ENCODE results near the gene SNAP47. TPM values are rescaled to one million over a fixed set of nuclear protein-coding genes. Genes with fewer than 3 reads are reported as not detected.
A peak's percentile ranks its signal among the peaks of the same experiment; 100 is the strongest.

SNAP47 gene
- polyA plus RNA-seq, 1 donor from 2014 or later = 56.0 TPM

DNA sequence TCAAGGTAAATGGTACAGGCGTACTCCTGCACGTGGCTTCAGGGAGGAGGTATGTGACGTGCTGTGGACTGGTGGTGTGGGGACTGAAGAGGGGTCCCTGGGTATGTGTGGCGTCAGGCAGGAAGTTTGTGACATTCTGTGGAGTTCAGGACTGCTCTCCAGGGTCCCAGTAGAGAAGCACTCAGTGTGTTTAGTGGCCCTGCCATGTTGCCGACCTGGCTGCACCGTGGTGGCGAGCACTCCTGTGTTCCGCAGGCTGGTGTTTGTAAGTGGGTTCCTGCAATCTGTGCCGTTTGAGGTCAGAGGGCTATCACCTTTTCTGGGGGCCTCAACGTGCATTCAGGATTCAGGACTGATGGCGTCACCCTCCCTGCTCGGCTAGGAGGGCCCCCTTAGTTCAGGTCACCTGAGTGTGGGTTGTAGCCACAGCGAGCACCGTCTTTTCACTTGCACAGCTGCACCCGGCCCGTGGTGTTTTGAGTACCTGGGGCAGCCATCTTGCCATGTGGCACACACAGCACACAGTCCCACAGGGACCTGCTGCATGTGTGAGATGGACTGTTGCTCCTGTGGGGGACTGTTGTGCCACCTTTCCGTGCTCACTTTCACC, 26.5 kb downstream of the SNAP47 start:
- Histone ChIP-seq H3K9me2 (ENCODE audit: insufficient read depth, low read length) (no peaks in the 10 kb centered on the region), H3K27ac (ENCODE audit: low read length) (no peak overlapping the region), H3K4me3 (ENCODE audit: low read length) (no peak overlapping the region), H3K9me3 (ENCODE audit: low read length) (no peaks in the 10 kb centered on the region), H3K79me2 (replicated peaks; ENCODE audit: insufficient read depth, low read length) (no peaks in the 10 kb centered on the region), H3F3A (ENCODE audit: insufficient read depth, low read length, poor library complexity, severe bottlenecking) (no peaks in the 10 kb centered on the region), H4K20me1 (ENCODE audit: insufficient read depth) (no peaks in the 10 kb centered on the region), H3K36me3 (ENCODE audit: insufficient read depth, low read length) (no peaks in the 10 kb centered on the region), H3K9ac (ENCODE audit: low read length) (no peak overlapping the region), H3K4me2 (ENCODE audit: low read length) (no peak overlapping the region), H3K27me3 (ENCODE audit: insufficient read depth, low read depth, low read length) (no peaks in the 10 kb centered on the region), H2AFZ (ENCODE audit: low read depth, low read length) (no peak overlapping the region)
- TF ChIP-seq SMC3 (conservative IDR thresholded peaks at IDR 0.05; ENCODE audit: poor library complexity) (no peak), MXI1 (conservative IDR thresholded peaks at IDR 0.05; ENCODE audit: poor library complexity, severe bottlenecking) (no peak), EP300 (conservative IDR thresholded peaks at IDR 0.05; ENCODE audit: poor library complexity, severe bottlenecking) (no peak), EZH2 (IDR thresholded peaks at IDR 0.05; ENCODE audit: borderline replicate concordance, insufficient read depth, low read length, poor library complexity, severe bottlenecking) (no peak), TAF1 (IDR thresholded peaks at IDR 0.05; ENCODE audit: low read depth) (no peak), RAD21 (conservative IDR thresholded peaks at IDR 0.05) (no peak), POLR2AphosphoS5 (IDR thresholded peaks at IDR 0.05) (no peak)
- TF ChIP-seq, protein P1, sequence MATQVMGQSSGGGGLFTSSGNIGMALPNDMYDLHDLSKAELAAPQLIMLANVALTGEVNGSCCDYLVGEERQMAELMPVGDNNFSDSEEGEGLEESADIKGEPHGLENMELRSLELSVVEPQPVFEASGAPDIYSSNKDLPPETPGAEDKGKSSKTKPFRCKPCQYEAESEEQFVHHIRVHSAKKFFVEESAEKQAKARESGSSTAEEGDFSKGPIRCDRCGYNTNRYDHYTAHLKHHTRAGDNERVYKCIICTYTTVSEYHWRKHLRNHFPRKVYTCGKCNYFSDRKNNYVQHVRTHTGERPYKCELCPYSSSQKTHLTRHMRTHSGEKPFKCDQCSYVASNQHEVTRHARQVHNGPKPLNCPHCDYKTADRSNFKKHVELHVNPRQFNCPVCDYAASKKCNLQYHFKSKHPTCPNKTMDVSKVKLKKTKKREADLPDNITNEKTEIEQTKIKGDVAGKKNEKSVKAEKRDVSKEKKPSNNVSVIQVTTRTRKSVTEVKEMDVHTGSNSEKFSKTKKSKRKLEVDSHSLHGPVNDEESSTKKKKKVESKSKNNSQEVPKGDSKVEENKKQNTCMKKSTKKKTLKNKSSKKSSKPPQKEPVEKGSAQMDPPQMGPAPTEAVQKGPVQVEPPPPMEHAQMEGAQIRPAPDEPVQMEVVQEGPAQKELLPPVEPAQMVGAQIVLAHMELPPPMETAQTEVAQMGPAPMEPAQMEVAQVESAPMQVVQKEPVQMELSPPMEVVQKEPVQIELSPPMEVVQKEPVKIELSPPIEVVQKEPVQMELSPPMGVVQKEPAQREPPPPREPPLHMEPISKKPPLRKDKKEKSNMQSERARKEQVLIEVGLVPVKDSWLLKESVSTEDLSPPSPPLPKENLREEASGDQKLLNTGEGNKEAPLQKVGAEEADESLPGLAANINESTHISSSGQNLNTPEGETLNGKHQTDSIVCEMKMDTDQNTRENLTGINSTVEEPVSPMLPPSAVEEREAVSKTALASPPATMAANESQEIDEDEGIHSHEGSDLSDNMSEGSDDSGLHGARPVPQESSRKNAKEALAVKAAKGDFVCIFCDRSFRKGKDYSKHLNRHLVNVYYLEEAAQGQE (IDR thresholded peaks at IDR 0.05; ENCODE audit: borderline replicate concordance) = no peak
- TF ChIP-seq, protein P2, sequence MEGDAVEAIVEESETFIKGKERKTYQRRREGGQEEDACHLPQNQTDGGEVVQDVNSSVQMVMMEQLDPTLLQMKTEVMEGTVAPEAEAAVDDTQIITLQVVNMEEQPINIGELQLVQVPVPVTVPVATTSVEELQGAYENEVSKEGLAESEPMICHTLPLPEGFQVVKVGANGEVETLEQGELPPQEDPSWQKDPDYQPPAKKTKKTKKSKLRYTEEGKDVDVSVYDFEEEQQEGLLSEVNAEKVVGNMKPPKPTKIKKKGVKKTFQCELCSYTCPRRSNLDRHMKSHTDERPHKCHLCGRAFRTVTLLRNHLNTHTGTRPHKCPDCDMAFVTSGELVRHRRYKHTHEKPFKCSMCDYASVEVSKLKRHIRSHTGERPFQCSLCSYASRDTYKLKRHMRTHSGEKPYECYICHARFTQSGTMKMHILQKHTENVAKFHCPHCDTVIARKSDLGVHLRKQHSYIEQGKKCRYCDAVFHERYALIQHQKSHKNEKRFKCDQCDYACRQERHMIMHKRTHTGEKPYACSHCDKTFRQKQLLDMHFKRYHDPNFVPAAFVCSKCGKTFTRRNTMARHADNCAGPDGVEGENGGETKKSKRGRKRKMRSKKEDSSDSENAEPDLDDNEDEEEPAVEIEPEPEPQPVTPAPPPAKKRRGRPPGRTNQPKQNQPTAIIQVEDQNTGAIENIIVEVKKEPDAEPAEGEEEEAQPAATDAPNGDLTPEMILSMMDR (IDR thresholded peaks at IDR 0.05; ENCODE audit: poor library complexity, severe bottlenecking) = no peak

GRCh38 chr1:227762231-227762911, 27.1 kb downstream of the SNAP47 start:
- no peaks in the 10 kb centered on the region for H3K9me2 ChIP-seq (ENCODE audit: insufficient read depth, low read length)
- no peaks in the 10 kb centered on the region for H3F3A ChIP-seq (ENCODE audit: insufficient read depth, low read length, poor library complexity, severe bottlenecking)
- H3K79me2 ChIP-seq (replicated peaks; ENCODE audit: insufficient read depth, low read length) = no peaks in the 10 kb centered on the region
- no peak overlapping the region for H3K27ac ChIP-seq (ENCODE audit: low read length)
- H3K9ac ChIP-seq (ENCODE audit: low read length) = peak overlapping the region; percentile 9
- H3K27me3 ChIP-seq (ENCODE audit: insufficient read depth, low read depth, low read length) = no peaks in the 10 kb centered on the region
- peak overlapping the region; percentile 7 for H3K4me3 ChIP-seq (ENCODE audit: low read length)
- no peaks in the 10 kb centered on the region for H3K9me3 ChIP-seq (ENCODE audit: low read length)
- no peak overlapping the region for H3K4me2 ChIP-seq (ENCODE audit: low read length)
- H2AFZ ChIP-seq (ENCODE audit: low read depth, low read length) = no peak overlapping the region
- TF ChIP-seq RAD21 (conservative IDR thresholded peaks at IDR 0.05) (peak; percentile 92), MXI1 (conservative IDR thresholded peaks at IDR 0.05; ENCODE audit: poor library complexity, severe bottlenecking) (peak; percentile 29), EZH2 (IDR thresholded peaks at IDR 0.05; ENCODE audit: borderline replicate concordance, insufficient read depth, low read length, poor library complexity, severe bottlenecking) (no peak), POLR2AphosphoS5 (IDR thresholded peaks at IDR 0.05) (no peak), SMC3 (conservative IDR thresholded peaks at IDR 0.05; ENCODE audit: poor library complexity) (peak; percentile 96), TAF1 (IDR thresholded peaks at IDR 0.05; ENCODE audit: low read depth) (no peak), EP300 (conservative IDR thresholded peaks at IDR 0.05; ENCODE audit: poor library complexity, severe bottlenecking) (no peak)
- TF ChIP-seq, protein P1 (IDR thresholded peaks at IDR 0.05; ENCODE audit: borderline replicate concordance) = no peak
- TF ChIP-seq, protein P2 (IDR thresholded peaks at IDR 0.05; ENCODE audit: poor library complexity, severe bottlenecking) = peak; percentile 95
- H4K20me1 ChIP-seq (ENCODE audit: insufficient read depth) = no peaks in the 10 kb centered on the region
- peaks cover 5% of the 10 kb centered on the region for H3K36me3 ChIP-seq (ENCODE audit: insufficient read depth, low read length)
